ENCODE results near the gene FLT4. TPM values are rescaled to one million over a fixed set of nuclear protein-coding genes. Genes with fewer than 3 reads are reported as not detected.
A peak's percentile ranks its signal among the peaks of the same experiment; 100 is the strongest.

Gene FLT4
- total RNA-seq, 1 donor from 2014 or later, result 2.0 TPM

- DNase-seq (ENCODE audit: low spot score, unreplicated experiment), result no peak
- Mint-ChIP-seq H3K27ac (no peak overlapping the region), H3K4me3 (ENCODE audit: low read depth) (peak overlapping the region; percentile 38), H3K4me1 (ENCODE audit: low read depth) (peaks cover under 1% of the 10 kb centered on the region), H3K36me3 (ENCODE audit: insufficient read depth) (no peaks in the 10 kb centered on the region), H3K9me3 (ENCODE audit: low read depth) (peaks cover 2% of the 10 kb centered on the region), H3K27me3 (peaks cover 60% of the 10 kb centered on the region)
- no peak for TF ChIP-seq CTCF (IDR thresholded peaks at IDR 0.05; ENCODE audit: unreplicated experiment)
Observed at GRCh38 chr5:180589771-180590542, 59.4 kb downstream of the FLT4 start.

GRCh38 chr5:180586870-180587269, 62.5 kb downstream of the FLT4 start:
- no peak overlapping the region for H3K4me3 Mint-ChIP-seq (ENCODE audit: low read depth)
- peaks cover 44% of the 10 kb centered on the region for H3K27me3 Mint-ChIP-seq
- H3K36me3 Mint-ChIP-seq (ENCODE audit: insufficient read depth), result peaks cover 1% of the 10 kb centered on the region
- no peaks in the 10 kb centered on the region for H3K4me1 Mint-ChIP-seq (ENCODE audit: low read depth)
- no peak for TF ChIP-seq CTCF (IDR thresholded peaks at IDR 0.05; ENCODE audit: unreplicated experiment)
- H3K27ac Mint-ChIP-seq, result no peak overlapping the region
- DNase-seq (ENCODE audit: low spot score, unreplicated experiment), result no peak
- H3K9me3 Mint-ChIP-seq (ENCODE audit: low read depth), result peaks cover 5% of the 10 kb centered on the region

GRCh38 chr5:180586204-180586603, 63.2 kb downstream of the FLT4 start:
- H3K9me3 Mint-ChIP-seq (ENCODE audit: low read depth), result peaks cover 5% of the 10 kb centered on the region
- no peak for DNase-seq (ENCODE audit: low spot score, unreplicated experiment)
- H3K4me3 Mint-ChIP-seq (ENCODE audit: low read depth), result no peak overlapping the region
- peaks cover 44% of the 10 kb centered on the region for H3K27me3 Mint-ChIP-seq
- no peak overlapping the region for H3K27ac Mint-ChIP-seq
- peaks cover 1% of the 10 kb centered on the region for H3K36me3 Mint-ChIP-seq (ENCODE audit: insufficient read depth)
- no peak for TF ChIP-seq CTCF (IDR thresholded peaks at IDR 0.05; ENCODE audit: unreplicated experiment)
- H3K4me1 Mint-ChIP-seq (ENCODE audit: low read depth), result no peaks in the 10 kb centered on the region

- Mint-ChIP-seq H3K9me3 (ENCODE audit: low read depth) (peaks cover 5% of the 10 kb centered on the region), H3K27ac (no peak overlapping the region), H3K27me3 (peaks cover 31% of the 10 kb centered on the region), H3K4me1 (ENCODE audit: low read depth) (no peaks in the 10 kb centered on the region), H3K36me3 (ENCODE audit: insufficient read depth) (peaks cover 1% of the 10 kb centered on the region), H3K4me3 (ENCODE audit: low read depth) (no peak overlapping the region)
- TF ChIP-seq CTCF (IDR thresholded peaks at IDR 0.05; ENCODE audit: unreplicated experiment), result no peak
- no peak for DNase-seq (ENCODE audit: low spot score, unreplicated experiment)
Observed at GRCh38 chr5:180583738-180584137, 65.7 kb downstream of the FLT4 start.

GRCh38 chr5:180580681-180581080, 68.7 kb downstream of the FLT4 start:
- no peaks in the 10 kb centered on the region for H3K4me1 Mint-ChIP-seq (ENCODE audit: low read depth)
- peaks cover 10% of the 10 kb centered on the region for H3K27me3 Mint-ChIP-seq
- H3K9me3 Mint-ChIP-seq (ENCODE audit: low read depth), result peaks cover 5% of the 10 kb centered on the region
- no peak overlapping the region for H3K27ac Mint-ChIP-seq
- no peak for TF ChIP-seq CTCF (IDR thresholded peaks at IDR 0.05; ENCODE audit: unreplicated experiment)
- H3K4me3 Mint-ChIP-seq (ENCODE audit: low read depth), result no peak overlapping the region
- H3K36me3 Mint-ChIP-seq (ENCODE audit: insufficient read depth), result peaks cover 9% of the 10 kb centered on the region
- no peak for DNase-seq (ENCODE audit: low spot score, unreplicated experiment)

Data from progenitor cell of endocrine pancreas (in vitro differentiated cells).